B cell (primary cell): ENCODE results near the gene COL5A3. TPM values are rescaled to one million over a fixed set of nuclear protein-coding genes. Genes with fewer than 3 reads are reported as not detected.

Experiments used
- ATAC-seq: fragments of 200-7000 bp; cut with Tn5 transposase; one replicate; pipeline ENCODE4 v1.10.0; 2021; ENCODE audit warnings: low read depth, mild to moderate bottlenecking, moderate number of reproducible peaks, moderate library complexity
- CTCF ChIA-PET: fragments of 350-600 bp; sonication (Branson Sonifier 250); formaldehyde crosslinking; loops from one replicate; lab custom pipeline; 2021; ENCODE audit warnings: antibody characterized with exemption, inconsistent platforms; lab: Charles Lee
- POLR2A ChIA-PET: fragments of 350-600 bp; sonication (Branson Sonifier 250); formaldehyde crosslinking; loops from one replicate; lab custom pipeline; 2021; ENCODE audit warnings: antibody characterized with exemption; lab: Charles Lee
- DNase-seq: peaks from one replicate; pipeline ENCODE4 v3.0.0; 2013
- H2AFZ ChIP-seq: 2 replicates; pipeline ENCODE4 v1.6.1; 2012; ENCODE audit warnings: mild to moderate bottlenecking, low read depth, low read length; ENCODE audit not compliant: insufficient read depth, poor library complexity, severe bottlenecking
- H3K27ac ChIP-seq, 2 donors: 1 replicate in 1 of 2; 2 replicates in 1 of 2; pipeline ENCODE4 v1.5.1; 2012 to 2013; ENCODE audit warnings: low read length in 2 of 2, mild to moderate bottlenecking in 2 of 2, moderate library complexity in 1 of 2
- H3K27me3 ChIP-seq, 4 experiments: fragments of 200-600 bp in 1 of 4; sonication (generic) in 1 of 4; replicated peaks in 1 of 4; 1 replicate in 2 of 4; 2 replicates in 2 of 4; pipeline versions ENCODE4 v1.6.1 to v1.7.0; 2013 to 2016; ENCODE audit warnings: low read length in 3 of 4, mild to moderate bottlenecking in 2 of 4, mixed read lengths in 1 of 4, moderate library complexity in 1 of 4; ENCODE audit not compliant: insufficient read depth in 4 of 4, control insufficient read depth in 3 of 4; ENCODE audit errors: control extremely low read depth in 1 of 4
- H3K36me3 ChIP-seq, 2 experiments: replicated peaks in 1 of 2; 1 replicate in 1 of 2; 2 replicates in 1 of 2; pipeline versions ENCODE4 v1.6.1 to v1.7.1; 2013; ENCODE audit warnings: low read length in 1 of 2; ENCODE audit not compliant: insufficient read depth in 2 of 2, control insufficient read depth in 1 of 2; ENCODE audit errors: control extremely low read depth in 1 of 2, extremely low read depth in 1 of 2
- H3K4me1 ChIP-seq, 2 donors: fragments of 200-600 bp in 1 of 2; sonication (generic) in 1 of 2; 1 replicate in 1 of 2; 2 replicates in 1 of 2; pipeline versions ENCODE4 v1.5.1 to v1.6.1; 2013 to 2017; ENCODE audit warnings: low read length in 2 of 2; ENCODE audit not compliant: control insufficient read depth in 2 of 2, insufficient read depth in 2 of 2
- H3K4me2 ChIP-seq: replicated peaks from 2 replicates; pipeline ENCODE3; 2012; ENCODE audit warnings: mild to moderate bottlenecking, low read depth, low read length; ENCODE audit not compliant: poor library complexity, severe bottlenecking
- H3K4me3 ChIP-seq, 5 experiments: fragments of 200-600 bp in 1 of 5; sonication (generic) in 1 of 5; 1 replicate in 3 of 5; 2 replicates in 2 of 5; pipeline versions ENCODE4 v1.5.1 to v1.7.0; 2011 to 2016; ENCODE audit warnings: low read length in 4 of 5, mild to moderate bottlenecking in 4 of 5, low read depth in 2 of 5, control low read depth in 1 of 5, moderate library complexity in 1 of 5; ENCODE audit not compliant: insufficient read depth in 1 of 5; ENCODE audit errors: control extremely low read depth in 1 of 5, extremely low read depth in 1 of 5
- H3K79me2 ChIP-seq: fragments of 200-600 bp; sonication (generic); one replicate; pipeline ENCODE4 v1.6.0; 2016; ENCODE audit warnings: low read length; ENCODE audit not compliant: control insufficient read depth, insufficient read depth
- H3K9ac ChIP-seq: fragments of 200-600 bp; sonication (generic); 2 replicates; pipeline ENCODE4 v1.6.1; 2017; ENCODE audit warnings: mild to moderate bottlenecking, low read length, moderate library complexity
- H3K9me3 ChIP-seq, 3 donors: one replicate each; pipeline versions ENCODE4 v1.6.1 to v1.7.1; 2013; ENCODE audit warnings: low read length in 2 of 3; ENCODE audit not compliant: control insufficient read depth in 2 of 3, insufficient read depth in 1 of 3; ENCODE audit errors: control extremely low read depth in 1 of 3
- H4K20me1 ChIP-seq: 2 replicates; pipeline ENCODE4 v1.6.0; 2012; ENCODE audit warnings: mild to moderate bottlenecking, low read length; ENCODE audit not compliant: insufficient read depth, control insufficient read depth, poor library complexity, severe bottlenecking
- H3K27ac Mint-ChIP-seq: one replicate; pipeline ENCODE4 v1.8.0; 2021; ENCODE audit warnings: mixed read lengths
- H3K27me3 Mint-ChIP-seq: one replicate; pipeline ENCODE4 v1.8.0; 2021; ENCODE audit warnings: mixed read lengths
- H3K4me1 Mint-ChIP-seq: one replicate; pipeline ENCODE4 v1.8.0; 2021; ENCODE audit warnings: mixed read lengths
- H3K4me3 Mint-ChIP-seq: one replicate; pipeline ENCODE4 v1.8.0; 2021; ENCODE audit warnings: mixed read lengths
- H3K9me3 Mint-ChIP-seq: one replicate; pipeline ENCODE4 v1.8.0; 2022; ENCODE audit warnings: mixed read lengths; ENCODE audit not compliant: insufficient read depth
- EZH2 ChIP-seq: IDR thresholded peaks from 2 replicates; pipeline ENCODE4 v1.6.1; 2012; ENCODE audit warnings: borderline replicate concordance, low read depth, mild to moderate bottlenecking, moderate library complexity, low read length; ENCODE audit not compliant: insufficient read depth, poor library complexity, severe bottlenecking
- WGBS: methylation state at CpG from one replicate; pipeline ENCODE4 v1.1.5; 2013; ENCODE audit warnings: missing lambda C conversion rate; ENCODE audit not compliant: insufficient coverage; 5-methylcytosine and 5-hydroxymethylcytosine counted together
- intact Hi-C: fragments of 100-400 bp; cut with micrococcal nuclease; formaldehyde crosslinking; loops from one replicate; pipeline ENCODE4 v1.10.0; 2022
- polyA plus RNA-seq: library from polyadenylated mRNA; depleted of rRNA; stranded (reverse); fragments of >200 nt; gene quantifications from 2 replicates; pipeline ENCODE4 v1.2.3, GENCODE V29; 2012
- total RNA-seq, 2 donors: library from RNA; stranded (reverse); fragments of 120-200 nt in 1 of 2; gene quantifications; 1 replicate in 1 of 2; 2 replicates in 1 of 2; pipeline versions ENCODE4 v1.2.3 to v1.2.4, GENCODE V29; 2013 to 2022
- TF ChIP-seq, protein P1 (sequence below): fragments of 200-600 bp; IDR thresholded peaks from one replicate; pipeline ENCODE4 v1.8.0; 2022; ENCODE audit warnings: antibody characterized with exemption, mild to moderate bottlenecking

The COL5A3 gene
- total and polyA plus RNA-seq, 2 donors (not counting 1 experiment from before 2014, with no cell fraction given): 0.01 TPM; not detected in 1

DNA sequence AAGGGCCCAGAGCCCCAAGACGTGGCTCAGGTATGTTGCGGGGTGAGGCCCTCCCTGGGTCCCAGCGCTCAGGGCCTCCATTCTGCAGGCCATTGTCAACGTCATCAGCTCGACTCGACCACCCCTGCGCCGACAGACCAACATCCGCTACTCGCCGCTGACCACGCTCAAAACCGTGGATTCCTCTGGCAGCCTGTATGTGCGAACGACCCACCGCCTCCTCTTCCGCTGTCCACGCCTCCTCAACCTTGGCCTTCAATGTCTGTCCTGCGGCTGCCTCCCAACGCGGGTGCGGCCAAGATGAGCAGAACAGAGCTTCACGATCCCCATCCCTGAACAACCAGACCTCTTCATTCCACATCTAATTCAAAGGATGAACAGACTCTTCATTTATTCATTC is 11.1 kb upstream of the COL5A3 start:
- H3K27me3 Mint-ChIP-seq: peaks cover 26% of the 10 kb centered on the region
- POLR2A ChIA-PET: no interaction called here
- DNase-seq (no peak), ATAC-seq (no peak)
- no peak overlapping the region for H3K4me3 ChIP-seq
- no peak overlapping the region for H3K27ac ChIP-seq
- H3K9me3 ChIP-seq: no peaks in the 10 kb centered on the region
- no peak overlapping the region for H3K4me3 Mint-ChIP-seq
- intact Hi-C loops: loop anchor here (10.0 kb wide), 1 partner anchor 397 kb away; the partner anchor contains the start of gene ZNF561
- no peak overlapping the region for H3K9ac ChIP-seq
- no peaks in the 10 kb centered on the region for H3K9me3 Mint-ChIP-seq
- H3K4me2 ChIP-seq: no peak overlapping the region
- no peaks in the 10 kb centered on the region for H3K36me3 ChIP-seq
- no peaks in the 10 kb centered on the region for H3K4me1 Mint-ChIP-seq
- no peaks in the 10 kb centered on the region for H3K4me1 ChIP-seq
- peak overlapping the region; percentile 46 for H3K27ac Mint-ChIP-seq
- H3K79me2 ChIP-seq: no peaks in the 10 kb centered on the region
- WGBS: 91% methylated on average over 23 of the region's 23 CpGs
- CTCF ChIA-PET: interaction anchor here (2.3 kb wide), 1 partner anchor 8 kb away, joined by 6 read pairs; no protein-coding TSS in a partner anchor
- H4K20me1 ChIP-seq: no peaks in the 10 kb centered on the region
- H3K27me3 ChIP-seq: peaks cover 0 to 9% (median 0%) of the 10 kb centered on the region in 4 experiments
- TF ChIP-seq, protein P1, sequence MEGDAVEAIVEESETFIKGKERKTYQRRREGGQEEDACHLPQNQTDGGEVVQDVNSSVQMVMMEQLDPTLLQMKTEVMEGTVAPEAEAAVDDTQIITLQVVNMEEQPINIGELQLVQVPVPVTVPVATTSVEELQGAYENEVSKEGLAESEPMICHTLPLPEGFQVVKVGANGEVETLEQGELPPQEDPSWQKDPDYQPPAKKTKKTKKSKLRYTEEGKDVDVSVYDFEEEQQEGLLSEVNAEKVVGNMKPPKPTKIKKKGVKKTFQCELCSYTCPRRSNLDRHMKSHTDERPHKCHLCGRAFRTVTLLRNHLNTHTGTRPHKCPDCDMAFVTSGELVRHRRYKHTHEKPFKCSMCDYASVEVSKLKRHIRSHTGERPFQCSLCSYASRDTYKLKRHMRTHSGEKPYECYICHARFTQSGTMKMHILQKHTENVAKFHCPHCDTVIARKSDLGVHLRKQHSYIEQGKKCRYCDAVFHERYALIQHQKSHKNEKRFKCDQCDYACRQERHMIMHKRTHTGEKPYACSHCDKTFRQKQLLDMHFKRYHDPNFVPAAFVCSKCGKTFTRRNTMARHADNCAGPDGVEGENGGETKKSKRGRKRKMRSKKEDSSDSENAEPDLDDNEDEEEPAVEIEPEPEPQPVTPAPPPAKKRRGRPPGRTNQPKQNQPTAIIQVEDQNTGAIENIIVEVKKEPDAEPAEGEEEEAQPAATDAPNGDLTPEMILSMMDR: no peak
- no peak for TF ChIP-seq EZH2
- no peak overlapping the region for H2AFZ ChIP-seq

DNA sequence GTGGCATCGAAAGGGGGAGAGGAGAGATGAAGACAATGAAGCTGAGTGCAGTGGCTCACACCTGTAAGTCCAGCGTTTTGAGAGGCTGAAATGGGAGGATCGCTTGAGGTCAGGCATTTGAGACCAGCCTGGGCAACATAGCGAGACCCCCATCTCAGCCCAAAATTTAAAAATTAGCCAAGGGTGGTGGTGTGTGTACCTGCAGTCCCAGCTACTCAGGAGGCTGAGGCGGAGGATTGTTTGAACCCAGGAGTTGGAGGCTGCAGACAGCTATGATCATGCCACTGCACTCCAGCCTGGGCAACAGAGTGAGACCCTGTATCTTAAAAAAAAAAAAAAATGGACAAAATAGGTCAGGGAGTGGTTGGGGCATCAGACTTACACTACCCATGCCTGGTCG is 10.5 kb upstream of the COL5A3 start:
- H3K36me3 ChIP-seq: no peaks in the 10 kb centered on the region
- no peak overlapping the region for H3K27ac ChIP-seq
- no peak overlapping the region for H2AFZ ChIP-seq
- no peak overlapping the region for H3K4me3 ChIP-seq
- 85% methylated on average over 4 of the region's 6 CpGs for WGBS
- H3K4me1 ChIP-seq: no peaks in the 10 kb centered on the region
- CTCF ChIA-PET: interaction anchor here (2.3 kb wide), 1 partner anchor 9 kb away, joined by 6 read pairs; no protein-coding TSS in a partner anchor
- POLR2A ChIA-PET: no interaction called here
- intact Hi-C loops: loop anchor here (10.0 kb wide), 1 partner anchor 396 kb away; the partner anchor contains the start of gene ZNF561
- DNase-seq: no peak
- no peak overlapping the region for H3K9ac ChIP-seq
- no peak for ATAC-seq
- H3K4me1 Mint-ChIP-seq: no peaks in the 10 kb centered on the region
- no peaks in the 10 kb centered on the region for H3K9me3 ChIP-seq
- H3K79me2 ChIP-seq: no peaks in the 10 kb centered on the region
- H3K27ac Mint-ChIP-seq: no peak overlapping the region
- peaks cover 0 to 9% (median 0%) of the 10 kb centered on the region in 4 experiments for H3K27me3 ChIP-seq
- peaks cover 24% of the 10 kb centered on the region for H3K27me3 Mint-ChIP-seq
- no peaks in the 10 kb centered on the region for H4K20me1 ChIP-seq
- no peaks in the 10 kb centered on the region for H3K9me3 Mint-ChIP-seq
- no peak overlapping the region for H3K4me2 ChIP-seq
- TF ChIP-seq, protein P1: no peak
- TF ChIP-seq EZH2: no peak
- no peak overlapping the region for H3K4me3 Mint-ChIP-seq
